ENCODE results near the gene DDRGK1. TPM values are rescaled to one million over a fixed set of nuclear protein-coding genes. Genes with fewer than 3 reads are reported as not detected.

Gene DDRGK1
- 139 TPM for total RNA-seq

- peak; percentile 91 for DNase-seq (ENCODE audit: low spot score)
Observed at GRCh38 chr20:3204124-3204794, at the start of gene DDRGK1. TSS of gene DDRGK1 (minus strand) at chr20:3204682. CDS start at chr20:3204627, 55 bp downstream.

- no peak for DNase-seq (ENCODE audit: low spot score)
Observed at GRCh38 chr20:3251806-3252205, 47.3 kb upstream of the DDRGK1 start.

GRCh38 chr20:3250091-3250504 is 45.6 kb upstream of the DDRGK1 start:
- no peak for DNase-seq (ENCODE audit: low spot score)

GRCh38 chr20:3248993-3249347 is 44.5 kb upstream of the DDRGK1 start:
- no peak for DNase-seq (ENCODE audit: low spot score)

- DNase-seq (ENCODE audit: low spot score) = no peak
Observed at GRCh38 chr20:3248167-3248992, 43.9 kb upstream of the DDRGK1 start.

GRCh38 chr20:3247638-3248037 is 43.2 kb upstream of the DDRGK1 start:
- no peak for DNase-seq (ENCODE audit: low spot score)

- DNase-seq (ENCODE audit: low spot score) = no peak
Observed at GRCh38 chr20:3246682-3247081, 42.2 kb upstream of the DDRGK1 start.

GRCh38 chr20:3245711-3246110 is 41.2 kb upstream of the DDRGK1 start:
- no peak for DNase-seq (ENCODE audit: low spot score)

GRCh38 chr20:3245156-3245555 is 40.7 kb upstream of the DDRGK1 start:
- no peak for DNase-seq (ENCODE audit: low spot score)

GRCh38 chr20:3244613-3245012 is 40.1 kb upstream of the DDRGK1 start:
- no peak for DNase-seq (ENCODE audit: low spot score)

GRCh38 chr20:3243718-3244358 is 39.4 kb upstream of the DDRGK1 start:
- no peak for DNase-seq (ENCODE audit: low spot score)

- no peak for DNase-seq (ENCODE audit: low spot score)
Observed at GRCh38 chr20:3242172-3242692, 37.8 kb upstream of the DDRGK1 start.

- no peak for DNase-seq (ENCODE audit: low spot score)
Observed at GRCh38 chr20:3240776-3241363, 36.4 kb upstream of the DDRGK1 start.

- DNase-seq (ENCODE audit: low spot score) = no peak
Observed at GRCh38 chr20:3239867-3240775, 35.6 kb upstream of the DDRGK1 start.

- DNase-seq (ENCODE audit: low spot score) = peak; percentile 47
Observed at GRCh38 chr20:3239026-3239866, 34.8 kb upstream of the DDRGK1 start, which contains the start of gene SLC4A11. TSS of gene SLC4A11 (minus strand) at chr20:3239190. CDS start at chr20:3239137, 53 bp downstream.

- DNase-seq (ENCODE audit: low spot score) = no peak
Observed at GRCh38 chr20:3238616-3239025, 34.1 kb upstream of the DDRGK1 start.

GRCh38 chr20:3237958-3238615 is 33.6 kb upstream of the DDRGK1 start:
- no peak for DNase-seq (ENCODE audit: low spot score)

- no peak for DNase-seq (ENCODE audit: low spot score)
Observed at GRCh38 chr20:3237011-3237957, 32.8 kb upstream of the DDRGK1 start.

All from mucosa of gallbladder (tissue), 1 donor.